Neutrophil (primary cell): Measurements from ENCODE around the gene C10orf95.

ENCODE experiments used
- H3K27ac ChIP-seq: fragments of 200-600 bp; sonication (generic); 2 replicates; pipeline ENCODE4 v1.5.1; 2016; ENCODE audit warnings: mild to moderate bottlenecking, moderate library complexity
- H3K27me3 ChIP-seq: fragments of 200-600 bp; sonication (generic); 2 replicates; pipeline ENCODE4 v1.6.0; 2016; ENCODE audit warnings: mild to moderate bottlenecking
- H3K36me3 ChIP-seq: fragments of 200-600 bp; sonication (generic); 2 replicates; pipeline ENCODE4 v1.5.1; 2017
- H3K4me1 ChIP-seq, 2 experiments: fragments of 200-600 bp in 1 of 2; sonication (generic) in 1 of 2; 1 replicate in 1 of 2; 2 replicates in 1 of 2; pipeline versions ENCODE4 v1.5.1 to v1.6.1; 2013 to 2016; ENCODE audit warnings: low read depth in 1 of 2, low read length in 1 of 2, mild to moderate bottlenecking in 1 of 2, moderate library complexity in 1 of 2; ENCODE audit not compliant: control insufficient read depth in 1 of 2, insufficient read depth in 1 of 2
- H3K4me3 ChIP-seq, 2 experiments: fragments of 200-600 bp in 1 of 2; sonication (generic) in 1 of 2; 1 replicate in 1 of 2; 2 replicates in 1 of 2; pipeline ENCODE4 v1.5.1; 2013 to 2016; ENCODE audit warnings: low read depth in 1 of 2, low read length in 1 of 2, mild to moderate bottlenecking in 1 of 2, moderate library complexity in 1 of 2
- H3K9me3 ChIP-seq: fragments of 200-600 bp; sonication (generic); 2 replicates; pipeline ENCODE4 v1.5.1; 2016
- TF ChIP-seq, protein P1 (sequence below): fragments of 200-600 bp; sonication (generic); IDR thresholded peaks from 2 replicates; pipeline ENCODE4 v1.5.1; 2016; ENCODE audit warnings: antibody characterized with exemption

Gene C10orf95

GRCh38 chr10:102408728-102409603 is 42.4 kb downstream of the C10orf95 start:
- Histone ChIP-seq H3K4me1 (peaks cover 0 to 12% of the 10 kb centered on the region in 2 experiments), H3K27ac (no peak overlapping the region), H3K36me3 (no peaks in the 10 kb centered on the region)

GRCh38 chr10:102408131-102408727 is 43.1 kb downstream of the C10orf95 start:
- H3K9me3 ChIP-seq: no peaks in the 10 kb centered on the region
- H3K4me3 ChIP-seq: peak overlapping the region in 1 of 2 experiments; percentile 30
- peaks cover 4% of the 10 kb centered on the region for H3K36me3 ChIP-seq
- TF ChIP-seq, protein P1, sequence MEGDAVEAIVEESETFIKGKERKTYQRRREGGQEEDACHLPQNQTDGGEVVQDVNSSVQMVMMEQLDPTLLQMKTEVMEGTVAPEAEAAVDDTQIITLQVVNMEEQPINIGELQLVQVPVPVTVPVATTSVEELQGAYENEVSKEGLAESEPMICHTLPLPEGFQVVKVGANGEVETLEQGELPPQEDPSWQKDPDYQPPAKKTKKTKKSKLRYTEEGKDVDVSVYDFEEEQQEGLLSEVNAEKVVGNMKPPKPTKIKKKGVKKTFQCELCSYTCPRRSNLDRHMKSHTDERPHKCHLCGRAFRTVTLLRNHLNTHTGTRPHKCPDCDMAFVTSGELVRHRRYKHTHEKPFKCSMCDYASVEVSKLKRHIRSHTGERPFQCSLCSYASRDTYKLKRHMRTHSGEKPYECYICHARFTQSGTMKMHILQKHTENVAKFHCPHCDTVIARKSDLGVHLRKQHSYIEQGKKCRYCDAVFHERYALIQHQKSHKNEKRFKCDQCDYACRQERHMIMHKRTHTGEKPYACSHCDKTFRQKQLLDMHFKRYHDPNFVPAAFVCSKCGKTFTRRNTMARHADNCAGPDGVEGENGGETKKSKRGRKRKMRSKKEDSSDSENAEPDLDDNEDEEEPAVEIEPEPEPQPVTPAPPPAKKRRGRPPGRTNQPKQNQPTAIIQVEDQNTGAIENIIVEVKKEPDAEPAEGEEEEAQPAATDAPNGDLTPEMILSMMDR: no peak
- H3K27ac ChIP-seq: no peak overlapping the region
- peaks cover 0 to 12% of the 10 kb centered on the region in 2 experiments for H3K4me1 ChIP-seq
- peaks cover 80% of the 10 kb centered on the region for H3K27me3 ChIP-seq

More at GRCh38 chr10:102408728-102409603, 42.4 kb downstream of the C10orf95 start:
- Histone ChIP-seq H3K9me3 (no peaks in the 10 kb centered on the region), H3K27me3 (peaks cover 87% of the 10 kb centered on the region), H3K4me3 (peak overlapping the region in 1 of 2 experiments; percentile 30)
- TF ChIP-seq, protein P1: no peak

DNA sequence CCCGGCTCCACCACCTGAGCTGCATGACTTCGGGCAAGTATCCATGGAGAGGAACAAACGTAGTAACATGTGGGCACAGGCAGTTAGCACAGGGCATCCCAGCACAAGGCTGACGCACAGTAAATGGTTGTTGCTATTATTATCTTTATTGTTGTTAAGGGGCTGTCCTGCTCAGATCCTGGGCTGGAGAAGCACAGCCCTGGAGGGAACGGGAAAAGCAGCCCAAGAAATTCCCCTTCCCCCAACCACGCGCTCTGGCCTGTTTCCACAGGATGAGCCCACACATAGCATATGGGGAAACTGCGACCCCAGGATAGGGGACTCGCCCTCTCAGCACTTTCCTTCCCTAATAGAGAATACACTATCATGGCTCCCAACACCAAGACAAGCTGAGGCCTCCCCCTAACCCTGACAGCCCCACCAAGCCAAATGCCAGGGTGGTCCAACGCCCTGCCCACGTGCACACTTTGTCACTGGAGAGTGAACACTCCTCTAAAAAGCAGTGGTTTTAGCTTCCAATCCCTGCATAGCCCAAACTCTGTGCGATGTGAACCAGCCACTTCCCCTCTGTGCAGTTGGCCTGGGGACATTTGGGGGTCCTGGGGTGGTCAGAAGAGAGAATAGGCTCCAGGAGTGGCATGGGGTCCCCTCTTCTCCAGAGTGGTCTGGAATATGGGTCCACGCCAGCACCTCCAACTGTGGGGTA is 43.8 kb downstream of the C10orf95 start:
- Histone ChIP-seq H3K36me3 (peaks cover 11% of the 10 kb centered on the region), H3K27me3 (peaks cover 73% of the 10 kb centered on the region), H3K27ac (no peak overlapping the region), H3K4me3 (no peak overlapping the region), H3K4me1 (peaks cover 0 to 12% of the 10 kb centered on the region in 2 experiments), H3K9me3 (no peaks in the 10 kb centered on the region)
- TF ChIP-seq, protein P1: no peak

GRCh38 chr10:102406815-102407214 is 44.5 kb downstream of the C10orf95 start:
- Histone ChIP-seq H3K4me1 (peaks cover 0 to 12% of the 10 kb centered on the region in 2 experiments), H3K9me3 (no peaks in the 10 kb centered on the region), H3K27ac (no peak overlapping the region), H3K36me3 (peaks cover 18% of the 10 kb centered on the region), H3K27me3 (peaks cover 65% of the 10 kb centered on the region), H3K4me3 (no peak overlapping the region)
- TF ChIP-seq, protein P1: no peak

GRCh38 chr10:102405632-102406031 is 45.7 kb downstream of the C10orf95 start:
- H3K4me3 ChIP-seq: no peak overlapping the region
- no peaks in the 10 kb centered on the region for H3K9me3 ChIP-seq
- H3K27ac ChIP-seq: no peak overlapping the region
- TF ChIP-seq, protein P1: no peak
- H3K27me3 ChIP-seq: peaks cover 54% of the 10 kb centered on the region
- H3K36me3 ChIP-seq: peaks cover 30% of the 10 kb centered on the region
- H3K4me1 ChIP-seq: peaks cover 0 to 10% of the 10 kb centered on the region in 2 experiments
